BLaER1 (cell line): Measurements from ENCODE around the gene TRPT1.

Source experiments
- H3K27ac ChIP-seq: shearing (Covaris generic); formaldehyde crosslinking; 2 replicates; pipeline ENCODE4 v1.8.1; 2022
- H3K27me3 ChIP-seq: shearing (Covaris generic); formaldehyde crosslinking; 2 replicates; pipeline ENCODE4 v1.8.1; 2022
- H3K36me3 ChIP-seq: shearing (Covaris generic); formaldehyde crosslinking; 2 replicates; pipeline ENCODE4 v1.8.1; 2022
- H3K4me1 ChIP-seq: shearing (Covaris generic); formaldehyde crosslinking; 2 replicates; pipeline ENCODE4 v1.8.1; 2022
- H3K4me2 ChIP-seq: shearing (Covaris generic); formaldehyde crosslinking; 2 replicates; pipeline ENCODE4 v1.8.1; 2022
- H3K4me3 ChIP-seq: shearing (Covaris generic); formaldehyde crosslinking; 2 replicates; pipeline ENCODE4 v1.8.1; 2022
- H3K9ac ChIP-seq: shearing (Covaris generic); formaldehyde crosslinking; 2 replicates; pipeline ENCODE4 v1.8.1; 2022
- H3K9me3 ChIP-seq: shearing (Covaris generic); formaldehyde crosslinking; 2 replicates; pipeline ENCODE4 v1.8.1; 2022
- H4K20me1 ChIP-seq: shearing (Covaris generic); formaldehyde crosslinking; 2 replicates; pipeline ENCODE4 v1.8.1; 2022
- Cebpa-rat ChIP-seq: shearing (Covaris generic); IDR thresholded peaks from 2 replicates; pipeline ENCODE4 v1.8.1; 2022

Gene TRPT1

DNA sequence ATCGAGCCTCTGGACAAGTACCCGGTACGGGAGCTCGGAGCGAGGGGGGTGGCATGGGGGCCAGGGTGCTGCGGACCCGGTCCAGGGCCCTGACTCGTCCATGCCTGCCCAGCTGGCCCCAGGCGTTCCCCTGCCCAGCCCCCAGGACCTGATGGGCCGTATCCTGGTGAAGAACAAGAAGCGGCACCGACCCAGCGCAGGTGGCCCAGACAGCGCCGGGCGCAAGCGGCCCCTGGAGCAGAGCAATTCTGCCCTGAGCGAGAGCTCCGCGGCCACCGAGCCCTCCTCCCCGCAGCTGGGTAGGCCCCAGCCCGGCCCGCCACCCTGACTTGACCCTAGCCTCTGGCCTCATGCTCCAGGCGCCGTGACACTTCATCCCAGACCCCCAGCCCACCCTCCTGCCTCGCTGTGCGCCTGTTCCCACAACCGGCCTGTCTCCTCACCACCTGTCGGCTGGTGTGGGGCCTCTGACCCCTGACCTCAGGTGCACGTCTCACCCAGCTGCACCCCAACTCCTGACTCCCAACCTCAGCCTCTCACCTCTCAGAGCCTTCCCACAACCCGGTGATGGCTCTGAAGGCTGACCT, 33.1 kb upstream of the TRPT1 start:
- H3K9ac ChIP-seq: no peak overlapping the region
- no peaks in the 10 kb centered on the region for H3K27me3 ChIP-seq
- no peak overlapping the region for H3K4me2 ChIP-seq
- H3K4me3 ChIP-seq: no peak overlapping the region
- H3K36me3 ChIP-seq: peaks cover 98% of the 10 kb centered on the region
- no peaks in the 10 kb centered on the region for H3K9me3 ChIP-seq
- H3K4me1 ChIP-seq: peaks cover 19% of the 10 kb centered on the region
- peaks cover 11% of the 10 kb centered on the region for H4K20me1 ChIP-seq
- H3K27ac ChIP-seq: no peak overlapping the region
- no peak for TF ChIP-seq Cebpa-rat

GRCh38 chr11:64258356-64258755, 32.4 kb upstream of the TRPT1 start:
- peaks cover 19% of the 10 kb centered on the region for H3K4me1 ChIP-seq
- H3K9me3 ChIP-seq: no peaks in the 10 kb centered on the region
- H3K27ac ChIP-seq: no peak overlapping the region
- peaks cover 92% of the 10 kb centered on the region for H3K36me3 ChIP-seq
- peaks cover 18% of the 10 kb centered on the region for H4K20me1 ChIP-seq
- H3K9ac ChIP-seq: no peak overlapping the region
- no peak overlapping the region for H3K4me3 ChIP-seq
- no peak overlapping the region for H3K4me2 ChIP-seq
- H3K27me3 ChIP-seq: no peaks in the 10 kb centered on the region
- no peak for TF ChIP-seq Cebpa-rat

DNA sequence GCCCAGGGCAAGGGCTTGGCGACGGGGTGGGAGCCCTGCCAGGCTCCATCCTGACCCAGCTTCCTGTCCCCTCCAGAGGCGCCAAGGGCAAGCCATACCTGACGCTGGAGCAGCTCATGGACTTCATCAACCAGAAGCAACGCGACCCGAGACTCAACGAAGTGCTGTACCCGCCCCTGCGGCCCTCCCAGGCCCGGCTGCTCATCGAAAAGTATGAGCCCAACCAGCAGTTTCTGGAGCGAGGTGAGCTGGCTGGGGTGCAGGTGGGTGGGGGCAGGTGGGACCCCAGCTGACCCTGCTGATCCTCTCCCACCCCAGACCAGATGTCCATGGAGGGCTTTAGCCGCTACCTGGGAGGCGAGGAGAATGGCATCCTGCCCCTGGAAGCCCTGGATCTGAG, 30.3 kb upstream of the TRPT1 start:
- H3K36me3 ChIP-seq: peaks cover 71% of the 10 kb centered on the region
- H3K27ac ChIP-seq: no peak overlapping the region
- TF ChIP-seq Cebpa-rat: no peak

GRCh38 chr11:64255135-64256128, 29.4 kb upstream of the TRPT1 start:
- H3K36me3 ChIP-seq: peaks cover 65% of the 10 kb centered on the region
- H3K9ac ChIP-seq: no peak overlapping the region
- H3K4me3 ChIP-seq: no peak overlapping the region
- H3K27ac ChIP-seq: no peak overlapping the region
- no peaks in the 10 kb centered on the region for H3K9me3 ChIP-seq
- TF ChIP-seq Cebpa-rat: no peak
- peaks cover 33% of the 10 kb centered on the region for H4K20me1 ChIP-seq
- no peak overlapping the region for H3K4me2 ChIP-seq
- no peaks in the 10 kb centered on the region for H3K27me3 ChIP-seq
- peaks cover 35% of the 10 kb centered on the region for H3K4me1 ChIP-seq

More for the DNA sequence above, 30.3 kb upstream of the TRPT1 start:
- Histone ChIP-seq H3K9me3 (no peaks in the 10 kb centered on the region), H3K4me2 (no peak overlapping the region), H3K4me3 (no peak overlapping the region), H3K9ac (no peak overlapping the region), H4K20me1 (peaks cover 33% of the 10 kb centered on the region), H3K4me1 (peaks cover 28% of the 10 kb centered on the region), H3K27me3 (no peaks in the 10 kb centered on the region)

GRCh38 chr11:64254326-64254725, 28.3 kb upstream of the TRPT1 start:
- TF ChIP-seq Cebpa-rat: no peak
- Histone ChIP-seq H3K4me2 (peak overlapping the region; percentile 97), H3K4me3 (no peak overlapping the region), H3K27me3 (no peaks in the 10 kb centered on the region), H3K9ac (peak overlapping the region; percentile 86; the same call in 1 of the 2 replicates), H3K27ac (peak overlapping the region; percentile 45; the same call in 1 of the 2 replicates), H3K4me1 (peaks cover 46% of the 10 kb centered on the region), H3K36me3 (peaks cover 54% of the 10 kb centered on the region), H3K9me3 (no peaks in the 10 kb centered on the region), H4K20me1 (peaks cover 33% of the 10 kb centered on the region)

DNA sequence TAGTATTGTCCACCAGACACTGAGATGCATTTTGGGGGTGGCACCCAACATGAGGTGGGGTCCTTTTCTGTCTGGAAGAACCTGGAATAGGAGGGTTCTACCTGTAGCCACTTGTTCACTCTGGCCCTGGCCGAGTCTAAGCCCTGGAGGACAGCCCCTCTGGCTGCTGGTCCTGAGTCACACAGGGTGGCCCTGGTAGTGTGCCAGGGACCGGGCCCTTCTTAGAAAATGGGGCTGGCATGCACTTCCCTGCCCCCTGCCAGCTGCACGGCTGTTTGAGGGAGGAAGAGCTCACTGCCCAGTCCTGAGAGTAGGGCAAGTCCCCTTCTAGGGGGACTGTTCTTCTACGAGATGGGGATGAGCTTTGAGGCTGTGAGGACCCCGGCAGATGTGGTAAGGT, 27.5 kb upstream of the TRPT1 start:
- peaks cover 45% of the 10 kb centered on the region for H3K36me3 ChIP-seq
- no peaks in the 10 kb centered on the region for H3K9me3 ChIP-seq
- peak overlapping the region; percentile 45 for H3K27ac ChIP-seq
- H3K4me1 ChIP-seq: peaks cover 54% of the 10 kb centered on the region
- no peaks in the 10 kb centered on the region for H3K27me3 ChIP-seq
- peaks cover 33% of the 10 kb centered on the region for H4K20me1 ChIP-seq
- H3K9ac ChIP-seq: peak overlapping the region; percentile 86; the same call in 1 of the 2 replicates
- peak overlapping the region; percentile 97 for H3K4me2 ChIP-seq
- TF ChIP-seq Cebpa-rat: no peak
- peak overlapping the region; percentile 92; the same call in 1 of the 2 replicates for H3K4me3 ChIP-seq

GRCh38 chr11:64253043-64253442, 27.1 kb upstream of the TRPT1 start:
- H3K27me3 ChIP-seq: no peaks in the 10 kb centered on the region
- H3K27ac ChIP-seq: no peak overlapping the region
- H3K4me3 ChIP-seq: peak overlapping the region; percentile 92
- peak overlapping the region; percentile 86; the same call in 1 of the 2 replicates for H3K9ac ChIP-seq
- H3K4me2 ChIP-seq: peak overlapping the region; percentile 97
- H3K4me1 ChIP-seq: peaks cover 58% of the 10 kb centered on the region
- peaks cover 33% of the 10 kb centered on the region for H4K20me1 ChIP-seq
- H3K9me3 ChIP-seq: no peaks in the 10 kb centered on the region
- peaks cover 41% of the 10 kb centered on the region for H3K36me3 ChIP-seq
- TF ChIP-seq Cebpa-rat: no peak

GRCh38 chr11:64252003-64252872, 26.3 kb upstream of the TRPT1 start:
- Histone ChIP-seq H3K27me3 (no peaks in the 10 kb centered on the region), H3K4me2 (peak overlapping the region; percentile 97), H3K36me3 (peaks cover 33% of the 10 kb centered on the region), H4K20me1 (peaks cover 33% of the 10 kb centered on the region), H3K9me3 (no peaks in the 10 kb centered on the region), H3K27ac (peak overlapping the region; percentile 97), H3K4me3 (peak overlapping the region; percentile 92), H3K4me1 (peaks cover 66% of the 10 kb centered on the region), H3K9ac (peak overlapping the region; percentile 86)
- TF ChIP-seq Cebpa-rat: no peak

- no peak for TF ChIP-seq Cebpa-rat
- H3K9me3 ChIP-seq: no peaks in the 10 kb centered on the region
- peaks cover 27% of the 10 kb centered on the region for H3K36me3 ChIP-seq
- H3K4me2 ChIP-seq: peak overlapping the region; percentile 97
- peaks cover 66% of the 10 kb centered on the region for H3K4me1 ChIP-seq
- H4K20me1 ChIP-seq: peaks cover 33% of the 10 kb centered on the region
- H3K4me3 ChIP-seq: peak overlapping the region; percentile 92
- H3K27me3 ChIP-seq: no peaks in the 10 kb centered on the region
- H3K9ac ChIP-seq: peak overlapping the region; percentile 86
- peak overlapping the region; percentile 97 for H3K27ac ChIP-seq
Observed at GRCh38 chr11:64251753-64252002, 25.7 kb upstream of the TRPT1 start.
